HL-60 (cell line): ENCODE measurements around the gene DCLRE1B.

Experiments
- DNase-seq, 2 experiments: peaks; one replicate each; pipeline ENCODE4 v3.0.0-alpha.2; 2010 to 2020; ENCODE audit warnings: low read depth in 1 of 2, low spot score in 1 of 2
- H3K27ac ChIP-seq: fragments of 250-450 bp; sonication (Bioruptor Pico); replicated peaks from 2 replicates; pipeline ENCODE4 v1.5.1; 2020; ENCODE audit warnings: mild to moderate bottlenecking, moderate library complexity
- H3K27me3 ChIP-seq: fragments of 250-450 bp; sonication (Bioruptor Pico); 2 replicates; pipeline ENCODE4 v1.5.1; 2021; ENCODE audit warnings: mild to moderate bottlenecking, moderate library complexity; ENCODE audit not compliant: insufficient read depth, poor library complexity, severe bottlenecking
- H3K4me3 ChIP-seq: replicated peaks from 2 replicates; pipeline ENCODE4 v1.5.1; 2011; ENCODE audit warnings: mild to moderate bottlenecking, control low read depth, low read length; ENCODE audit not compliant: insufficient read depth
- CTCF ChIP-seq: IDR thresholded peaks from one replicate; pipeline ENCODE4 v1.5.1; 2011; ENCODE audit warnings: low read length, control low read depth, inconsistent platforms; ENCODE audit not compliant: insufficient read depth
- GABPA ChIP-seq: IDR thresholded peaks from 2 replicates; pipeline ENCODE4 v1.6.1; 2012; ENCODE audit warnings: low read depth
- POLR2AphosphoS5 ChIP-seq: IDR thresholded peaks from 2 replicates; pipeline ENCODE4 v1.6.1; 2012; ENCODE audit warnings: low read depth
- REST ChIP-seq: IDR thresholded peaks from 2 replicates; pipeline ENCODE4 v1.6.1; 2012; ENCODE audit warnings: low read depth; ENCODE audit not compliant: insufficient replicate concordance
- SPI1 ChIP-seq: IDR thresholded peaks from 2 replicates; pipeline ENCODE4 v1.6.1; 2012; ENCODE audit warnings: low read depth, mild to moderate bottlenecking, borderline replicate concordance

Gene DCLRE1B

GRCh38 chr1:113879739-113880038, 25.4 kb upstream of the DCLRE1B start:
- TF ChIP-seq SPI1 (no peak), CTCF (no peak), POLR2AphosphoS5 (no peak), GABPA (no peak), REST (no peak)
- no peak for DNase-seq
- no peak overlapping the region for H3K4me3 ChIP-seq
- no peak overlapping the region for H3K27ac ChIP-seq
- no peaks in the 10 kb centered on the region for H3K27me3 ChIP-seq

- Histone ChIP-seq H3K27ac (no peak overlapping the region), H3K27me3 (no peaks in the 10 kb centered on the region), H3K4me3 (no peak overlapping the region)
- TF ChIP-seq POLR2AphosphoS5: no peak
- no peak for TF ChIP-seq GABPA
- no peak for TF ChIP-seq REST
- DNase-seq: no peak
Observed at GRCh38 chr1:113881661-113882060, 23.5 kb upstream of the DCLRE1B start.

GRCh38 chr1:113886417-113887401, 18.4 kb upstream of the DCLRE1B start:
- TF ChIP-seq REST (no peak), GABPA (no peak), POLR2AphosphoS5 (no peak)
- no peaks in the 10 kb centered on the region for H3K27me3 ChIP-seq
- H3K4me3 ChIP-seq: no peak overlapping the region
- DNase-seq: no peak
- peak overlapping the region; percentile 47 for H3K27ac ChIP-seq

GRCh38 chr1:113887402-113888175, 17.5 kb upstream of the DCLRE1B start, which contains the start of gene BCL2L15:
BCL2L15 (minus strand) TSS chr1:113887581; CDS start chr1:113887375, 206 bp downstream.
- Histone ChIP-seq H3K4me3 (no peak within 1 kb of the TSS), H3K27ac (peak within 1 kb of the TSS; percentile 47), H3K27me3 (no peaks in the 10 kb centered on the region)
- no peak for DNase-seq
- TF ChIP-seq SPI1 (no peak), GABPA (no peak), POLR2AphosphoS5 (no peak), REST (no peak), CTCF (no peak)
